Testis (tissue), 2 donors: Measurements from ENCODE around the gene PTPRK.

Experiments
- CTCF ChIP-seq, 3 experiments: fragments of 450-650 bp in 2 of 3; fragments of 200-600 bp in 1 of 3; sonication (generic) in 1 of 3; IDR thresholded peaks; one replicate each; pipeline ENCODE4 v1.5.1; 2016 to 2019; ENCODE audit warnings: antibody characterized with exemption in 3 of 3, mild to moderate bottlenecking in 2 of 3, moderate library complexity in 1 of 3
- POLR2A ChIP-seq: fragments of 450-650 bp; IDR thresholded peaks from one replicate; pipeline ENCODE4 v1.6.1; 2017; ENCODE audit warnings: antibody characterized with exemption, mild to moderate bottlenecking, moderate library complexity

DNA sequence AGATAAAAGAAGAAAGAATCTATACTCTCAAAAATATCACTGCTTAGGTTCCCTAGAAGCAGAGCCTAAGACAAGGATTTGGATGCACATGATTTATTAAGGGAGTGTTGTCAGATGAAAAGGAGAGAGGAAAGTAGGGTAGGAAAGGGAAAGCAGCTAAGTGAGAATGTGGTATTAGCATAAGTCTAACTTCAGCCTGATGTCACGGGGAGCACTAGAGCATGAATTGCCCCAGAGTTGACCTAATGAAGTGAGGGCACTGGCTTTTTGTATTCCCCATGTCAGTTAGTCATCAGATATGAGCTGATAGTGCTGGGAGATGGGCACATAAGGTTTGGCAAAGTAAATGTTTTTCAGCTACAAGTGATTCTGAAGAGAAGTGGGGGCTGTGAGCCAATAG lies 490.6 kb downstream of the PTPRK start:
- TF ChIP-seq POLR2A, result no peak
- TF ChIP-seq CTCF (IDR thresholded peaks at IDR 0.05), result no peak
